GM23248 (cell line): ENCODE measurements around the gene PDE2A.

ENCODE experiments used
- EZH2 ChIP-seq: fragments of 200-600 bp; sonication (generic); IDR thresholded peaks from 2 replicates; pipeline ENCODE4 v1.6.1; 2018; ENCODE audit warnings: antibody characterized with exemption, mild to moderate bottlenecking; ENCODE audit not compliant: insufficient read depth, poor library complexity, severe bottlenecking
- EZH2phosphoT487 ChIP-seq: fragments of 200-600 bp; sonication (generic); IDR thresholded peaks from 2 replicates; pipeline ENCODE4 v1.6.1; 2018; ENCODE audit warnings: antibody characterized with exemption, moderate library complexity, mild to moderate bottlenecking, low read depth; ENCODE audit not compliant: insufficient read depth

DNA sequence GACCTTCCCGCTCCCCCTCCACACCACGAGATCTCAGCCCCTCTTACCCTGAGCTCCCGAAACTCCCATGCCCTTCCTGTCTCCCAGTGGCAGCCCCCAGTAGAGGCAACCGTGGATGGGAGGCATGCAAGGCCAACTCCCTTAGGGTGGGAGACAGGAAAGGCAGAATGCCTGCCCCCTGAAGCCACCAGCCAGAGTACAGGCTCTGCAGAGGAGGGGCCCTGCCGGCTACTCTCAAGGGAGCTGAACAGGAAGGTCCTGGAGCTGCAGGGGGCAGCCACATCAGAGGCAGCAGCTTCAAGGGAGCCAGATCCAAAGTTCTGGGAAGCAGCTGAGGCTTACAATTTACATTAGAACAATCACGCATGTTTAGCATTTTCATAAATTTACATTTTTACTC, 38.3 kb downstream of the PDE2A start:
- TF ChIP-seq EZH2 (no peak), EZH2phosphoT487 (no peak)
